Testis (tissue), 3 donors: ENCODE results near the gene SNTG2. TPM values are rescaled to one million over a fixed set of nuclear protein-coding genes. Genes with fewer than 3 reads are reported as not detected.

Source experiments
- DNase-seq: peaks from one replicate; pipeline ENCODE4 v3.0.0-alpha.2; 2019
- H3K27ac ChIP-seq, 2 donors: fragments of 200-600 bp; sonication (generic); one replicate each; pipeline ENCODE4 v1.5.1; 2019
- H3K27me3 ChIP-seq: fragments of 200-600 bp; sonication (generic); one replicate; pipeline ENCODE4 v1.5.1; 2019
- H3K36me3 ChIP-seq: fragments of 200-600 bp; sonication (generic); one replicate; pipeline ENCODE4 v1.5.1; 2017; ENCODE audit warnings: low read depth; ENCODE audit errors: missing control alignments
- H3K4me1 ChIP-seq: fragments of 200-600 bp; sonication (generic); one replicate; pipeline ENCODE4 v1.5.1; 2019
- H3K4me3 ChIP-seq, 2 donors: fragments of 200-600 bp; sonication (generic); one replicate each; pipeline ENCODE4 v1.5.1; 2017 to 2019
- H3K9me3 ChIP-seq: fragments of 200-600 bp; sonication (generic); one replicate; pipeline ENCODE4 v1.5.1; 2017
- POLR2A ChIP-seq: fragments of 450-650 bp; IDR thresholded peaks from one replicate; pipeline ENCODE4 v1.6.1; 2017; ENCODE audit warnings: antibody characterized with exemption, mild to moderate bottlenecking, moderate library complexity
- WGBS, 2 donors: methylation state at CpG; one replicate each; pipeline ENCODE4 v1.1.5; 2018; 5-methylcytosine and 5-hydroxymethylcytosine counted together
- intact Hi-C: fragments of 100-400 bp; cut with DNase I; formaldehyde crosslinking; loops from one replicate; pipeline ENCODE4 v1.15.1; 2023; ENCODE audit warnings: low total_unique reads
- polyA plus RNA-seq: library from polyadenylated mRNA; stranded (reverse); fragments of 350-450 nt; fragmentation: Illumina TruSeq; extraction: RNeasy Lipid Tissue Mini Kit (QIAGEN cat#74804); gene quantifications from one replicate; pipeline ENCODE4 v1.2.3, GENCODE V29; 2014; ENCODE audit warnings: low read depth, low replicate concordance; ENCODE audit not compliant: insufficient read depth
- total RNA-seq, 2 donors: library from RNA; depleted of rRNA; stranded (reverse); fragments of >200 nt; gene quantifications; one replicate each; pipeline ENCODE4 v1.2.3, GENCODE V29; 2016
- TF ChIP-seq, protein P1 (sequence below), 3 experiments: fragments of 450-650 bp in 2 of 3; fragments of 200-600 bp in 1 of 3; sonication (generic) in 1 of 3; IDR thresholded peaks; one replicate each; pipeline ENCODE4 v1.5.1; 2016 to 2019; ENCODE audit warnings: antibody characterized with exemption in 3 of 3, mild to moderate bottlenecking in 2 of 3, moderate library complexity in 1 of 3

The SNTG2 gene
- total and polyA plus RNA-seq, 3 donors from 2014 or later, result 8.7 to 10.2 (median 9.1) TPM

DNA sequence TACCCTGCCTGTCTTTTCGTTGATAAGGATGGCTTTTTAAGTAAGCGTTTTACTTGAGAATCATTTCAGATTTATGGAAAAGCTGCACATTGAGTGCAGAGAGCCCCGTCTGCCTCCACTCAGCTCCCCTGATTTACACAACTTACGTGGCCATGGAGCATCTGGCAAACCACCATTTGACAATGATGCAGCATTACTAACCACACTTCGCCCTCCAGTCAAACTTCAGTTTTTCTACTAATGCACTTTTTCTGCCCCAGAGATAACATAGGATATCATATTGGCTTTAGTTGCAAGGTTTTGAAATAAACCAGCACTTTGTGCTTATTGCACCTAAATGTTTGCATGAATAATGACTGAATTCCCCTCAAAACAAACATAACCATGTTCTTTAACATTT lies 297.5 kb downstream of the SNTG2 start:
- Histone ChIP-seq H3K36me3 (no peaks in the 10 kb centered on the region), H3K27me3 (no peaks in the 10 kb centered on the region), H3K9me3 (no peaks in the 10 kb centered on the region), H3K4me1 (no peaks in the 10 kb centered on the region), H3K4me3 (no peak overlapping the region), H3K27ac (no peak overlapping the region)
- TF ChIP-seq POLR2A, result no peak
- TF ChIP-seq, protein P1, sequence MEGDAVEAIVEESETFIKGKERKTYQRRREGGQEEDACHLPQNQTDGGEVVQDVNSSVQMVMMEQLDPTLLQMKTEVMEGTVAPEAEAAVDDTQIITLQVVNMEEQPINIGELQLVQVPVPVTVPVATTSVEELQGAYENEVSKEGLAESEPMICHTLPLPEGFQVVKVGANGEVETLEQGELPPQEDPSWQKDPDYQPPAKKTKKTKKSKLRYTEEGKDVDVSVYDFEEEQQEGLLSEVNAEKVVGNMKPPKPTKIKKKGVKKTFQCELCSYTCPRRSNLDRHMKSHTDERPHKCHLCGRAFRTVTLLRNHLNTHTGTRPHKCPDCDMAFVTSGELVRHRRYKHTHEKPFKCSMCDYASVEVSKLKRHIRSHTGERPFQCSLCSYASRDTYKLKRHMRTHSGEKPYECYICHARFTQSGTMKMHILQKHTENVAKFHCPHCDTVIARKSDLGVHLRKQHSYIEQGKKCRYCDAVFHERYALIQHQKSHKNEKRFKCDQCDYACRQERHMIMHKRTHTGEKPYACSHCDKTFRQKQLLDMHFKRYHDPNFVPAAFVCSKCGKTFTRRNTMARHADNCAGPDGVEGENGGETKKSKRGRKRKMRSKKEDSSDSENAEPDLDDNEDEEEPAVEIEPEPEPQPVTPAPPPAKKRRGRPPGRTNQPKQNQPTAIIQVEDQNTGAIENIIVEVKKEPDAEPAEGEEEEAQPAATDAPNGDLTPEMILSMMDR (IDR thresholded peaks at IDR 0.05), result no peak
- intact Hi-C loops, result no loop called here
- WGBS, 2 donors, result 76 to 81% methylated on average over 5 of the region's 5 CpGs
- no peak for DNase-seq

DNA sequence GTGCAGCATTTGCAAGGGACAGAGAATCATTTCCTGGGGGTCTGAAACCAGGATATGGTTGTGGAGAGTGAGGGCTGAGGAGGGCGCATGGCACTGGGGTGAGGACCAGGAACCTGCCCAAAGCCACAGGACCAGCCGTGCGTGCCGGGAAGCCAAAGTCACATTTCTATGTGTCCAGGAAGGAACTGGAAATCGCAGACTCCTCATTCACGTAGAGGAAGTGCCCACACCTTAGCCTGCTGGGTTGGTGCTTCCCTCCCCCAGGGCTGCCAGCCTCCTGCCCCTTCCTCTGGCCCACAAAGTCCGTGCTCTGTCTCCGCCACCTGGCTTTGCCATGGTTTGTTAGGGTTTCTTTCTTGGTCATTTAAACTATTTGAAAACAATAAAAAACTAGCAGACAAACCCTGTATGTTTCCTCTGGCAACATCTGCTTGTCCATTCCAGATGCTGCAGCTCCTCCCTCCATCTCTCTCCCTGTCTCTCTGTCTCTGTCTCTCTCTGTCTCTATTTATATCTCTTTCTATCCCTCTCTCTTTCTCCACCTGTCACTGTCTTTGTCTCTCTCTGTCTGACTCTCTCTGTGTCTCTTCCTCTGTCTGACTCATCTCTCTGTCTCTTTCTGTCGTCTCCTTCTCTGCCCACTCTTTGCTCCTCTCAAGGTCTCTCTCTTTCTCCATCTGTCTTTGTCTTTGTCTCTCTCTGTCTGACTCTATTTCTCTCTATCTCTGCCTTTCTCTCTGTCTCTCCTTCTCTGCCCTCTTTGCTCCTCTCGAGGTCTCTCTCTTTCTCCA lies 299.4 kb downstream of the SNTG2 start:
- intact Hi-C loops, result no loop called here
- WGBS, 2 donors, result 85 to 89% methylated on average over 10 of the region's 10 CpGs
- H3K36me3 ChIP-seq, result no peaks in the 10 kb centered on the region
- H3K27ac ChIP-seq, result no peak overlapping the region
- no peaks in the 10 kb centered on the region for H3K4me1 ChIP-seq
- H3K9me3 ChIP-seq, result no peaks in the 10 kb centered on the region
- no peak overlapping the region for H3K4me3 ChIP-seq
- no peak for DNase-seq
- no peaks in the 10 kb centered on the region for H3K27me3 ChIP-seq
- no peak for TF ChIP-seq POLR2A
- TF ChIP-seq, protein P1 (IDR thresholded peaks at IDR 0.05), result no peak

DNA sequence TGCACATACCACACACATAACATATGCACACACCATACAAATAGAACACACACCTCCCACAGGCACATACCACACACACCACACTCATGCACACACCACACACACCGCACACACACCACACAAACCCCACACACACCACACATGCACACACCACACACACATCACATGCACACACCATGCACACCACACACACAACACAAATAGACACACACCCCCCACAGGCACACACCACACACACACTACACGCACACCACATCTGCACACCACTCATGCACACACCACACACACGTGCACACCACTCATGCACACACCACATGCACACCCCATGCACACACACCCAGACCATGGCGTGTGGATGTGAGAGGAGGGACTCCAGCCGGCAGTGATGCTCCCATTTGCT lies 300.9 kb downstream of the SNTG2 start:
- H3K4me1 ChIP-seq, result no peaks in the 10 kb centered on the region
- H3K4me3 ChIP-seq, result no peak overlapping the region
- TF ChIP-seq, protein P1 (IDR thresholded peaks at IDR 0.05), result no peak
- no peak for TF ChIP-seq POLR2A
- no peaks in the 10 kb centered on the region for H3K27me3 ChIP-seq
- no peaks in the 10 kb centered on the region for H3K9me3 ChIP-seq
- 91 to 97% methylated on average over 5 of the region's 5 CpGs for WGBS, 2 donors
- intact Hi-C loops, result no loop called here
- no peak overlapping the region for H3K27ac ChIP-seq
- no peak for DNase-seq
- H3K36me3 ChIP-seq, result no peaks in the 10 kb centered on the region

DNA sequence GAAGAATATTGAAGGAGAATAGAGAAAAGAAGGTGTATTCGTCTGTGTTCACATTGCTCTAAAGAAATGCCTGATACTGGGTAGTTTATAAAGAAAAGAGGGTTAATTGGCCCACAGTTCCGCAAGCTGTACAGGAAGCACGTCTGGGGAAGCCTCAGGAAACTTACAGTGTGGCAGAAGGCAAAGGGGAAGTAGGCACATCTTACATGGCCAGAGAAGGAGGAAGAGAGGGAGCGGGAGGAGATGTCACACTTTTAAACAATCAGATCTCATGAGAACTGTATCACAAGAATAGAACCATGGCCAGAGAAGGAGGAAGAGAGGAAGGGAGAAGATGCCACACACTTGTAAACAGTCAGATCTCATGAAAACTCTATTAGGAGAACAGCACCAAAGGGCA lies 303.0 kb downstream of the SNTG2 start:
- intact Hi-C loops, result no loop called here
- DNase-seq, result no peak
- no peaks in the 10 kb centered on the region for H3K27me3 ChIP-seq
- H3K27ac ChIP-seq, result no peak overlapping the region
- H3K36me3 ChIP-seq, result no peaks in the 10 kb centered on the region
- no peak overlapping the region for H3K4me3 ChIP-seq
- no peak for TF ChIP-seq POLR2A
- TF ChIP-seq, protein P1 (IDR thresholded peaks at IDR 0.05), result no peak
- no peaks in the 10 kb centered on the region for H3K9me3 ChIP-seq
- H3K4me1 ChIP-seq, result no peaks in the 10 kb centered on the region
- WGBS, 2 donors, result 64 to 69% methylated on average over 4 of the region's 4 CpGs
